OCI-M2 (cell line): Measurements from ENCODE around the gene PRKCA.

Source experiments
- DNase-seq: peaks from one replicate; lab custom pipeline; 2025; ENCODE audit not compliant: unreplicated experiment; lab: John Stamatoyannopoulos, UW

Gene PRKCA

GRCh38 chr17:66671156-66671555 lies 368.7 kb downstream of the PRKCA start:
- DNase-seq = no peak

- no peak for DNase-seq
Measured at GRCh38 chr17:66673668-66674276, 371.4 kb downstream of the PRKCA start.

DNA sequence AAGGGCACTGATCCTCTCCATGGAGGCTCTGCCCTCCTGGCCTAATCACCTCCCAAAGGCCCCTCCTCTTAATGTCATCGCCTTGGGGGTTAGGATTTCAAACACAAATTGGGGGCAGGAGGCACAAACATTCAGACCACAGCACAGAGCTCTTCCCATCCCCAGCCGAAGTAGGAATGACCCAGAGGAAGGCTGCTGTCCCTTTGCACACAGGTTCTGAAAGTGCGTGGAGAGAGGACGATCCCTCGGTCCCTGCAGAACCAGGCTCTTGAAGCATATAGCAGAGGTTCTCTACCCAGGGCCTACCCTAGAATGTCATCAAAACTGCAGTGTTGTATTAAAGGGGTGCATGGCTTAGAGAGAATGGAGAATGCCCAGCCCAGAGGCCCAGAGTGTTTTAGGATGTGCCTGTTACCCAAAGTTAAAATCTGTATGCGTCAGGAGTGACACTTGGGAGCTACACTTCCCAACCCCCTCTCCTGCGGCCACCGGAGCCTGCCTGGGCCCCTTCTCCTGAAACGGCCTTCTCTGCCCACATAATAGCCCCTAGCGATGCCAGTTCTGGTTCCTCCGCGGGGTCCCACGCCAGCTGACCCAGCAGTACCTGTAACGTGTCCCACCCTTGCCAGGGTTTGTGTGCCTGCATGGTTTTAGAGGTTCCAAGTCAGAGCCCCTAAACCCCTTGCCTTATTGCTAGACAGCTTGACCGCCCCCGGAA lies 373.0 kb downstream of the PRKCA start:
- DNase-seq = no peak

DNA sequence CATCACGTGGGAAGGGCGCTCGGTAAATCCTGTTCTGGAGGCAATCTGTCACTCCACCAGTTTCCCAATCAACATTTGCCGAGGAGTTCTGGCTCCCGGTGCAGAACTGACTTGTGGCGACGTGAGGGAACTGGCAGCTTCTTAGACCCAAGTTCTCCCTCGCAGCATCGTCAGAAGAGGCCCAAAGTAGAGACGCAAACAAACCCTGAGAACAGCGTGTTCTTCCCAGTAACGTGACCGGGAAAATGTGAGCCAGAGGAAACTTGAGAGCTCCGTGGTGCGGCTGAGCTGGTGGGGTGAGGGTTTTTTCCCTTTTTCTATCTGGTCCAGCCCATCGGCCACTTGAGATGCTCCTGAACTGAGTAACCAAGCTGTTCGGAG lies 373.6 kb downstream of the PRKCA start:
- DNase-seq = no peak

DNA sequence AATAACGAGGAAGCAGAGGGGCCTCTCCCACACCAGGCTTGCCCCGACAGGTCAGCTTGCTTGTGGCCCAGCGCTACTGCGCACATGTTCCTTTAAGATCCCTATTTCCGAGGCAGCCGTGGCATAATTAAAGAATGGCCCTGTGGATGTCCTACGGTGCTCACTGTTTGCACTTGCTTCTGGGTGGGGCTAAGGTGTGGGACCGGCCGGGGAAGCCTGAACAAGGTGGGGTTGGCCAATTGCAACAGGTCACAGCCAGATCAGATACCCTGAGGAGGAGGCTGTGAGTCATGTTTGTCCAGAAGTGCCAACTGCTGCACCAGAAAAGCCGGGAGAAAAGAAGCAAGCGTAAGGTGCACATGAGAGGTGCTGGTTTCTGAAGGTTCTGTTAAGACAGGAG lies 374.0 kb downstream of the PRKCA start:
- DNase-seq = no peak

GRCh38 chr17:66677201-66677981 lies 375.0 kb downstream of the PRKCA start:
- DNase-seq = no peak

GRCh38 chr17:66678061-66678460 lies 375.6 kb downstream of the PRKCA start:
- DNase-seq = no peak

- no peak for DNase-seq
Measured at GRCh38 chr17:66678827-66679226, 376.4 kb downstream of the PRKCA start.

GRCh38 chr17:66679631-66680517 lies 377.5 kb downstream of the PRKCA start:
- no peak for DNase-seq

GRCh38 chr17:66682283-66682682 lies 379.9 kb downstream of the PRKCA start:
- no peak for DNase-seq

- DNase-seq = no peak
Measured at GRCh38 chr17:66684261-66684660, 381.8 kb downstream of the PRKCA start.

GRCh38 chr17:66684731-66685130 lies 382.3 kb downstream of the PRKCA start:
- DNase-seq = no peak

GRCh38 chr17:66686601-66687000 lies 384.2 kb downstream of the PRKCA start:
- no peak for DNase-seq

- DNase-seq = no peak
Measured at GRCh38 chr17:66687570-66688284, 385.3 kb downstream of the PRKCA start.

DNA sequence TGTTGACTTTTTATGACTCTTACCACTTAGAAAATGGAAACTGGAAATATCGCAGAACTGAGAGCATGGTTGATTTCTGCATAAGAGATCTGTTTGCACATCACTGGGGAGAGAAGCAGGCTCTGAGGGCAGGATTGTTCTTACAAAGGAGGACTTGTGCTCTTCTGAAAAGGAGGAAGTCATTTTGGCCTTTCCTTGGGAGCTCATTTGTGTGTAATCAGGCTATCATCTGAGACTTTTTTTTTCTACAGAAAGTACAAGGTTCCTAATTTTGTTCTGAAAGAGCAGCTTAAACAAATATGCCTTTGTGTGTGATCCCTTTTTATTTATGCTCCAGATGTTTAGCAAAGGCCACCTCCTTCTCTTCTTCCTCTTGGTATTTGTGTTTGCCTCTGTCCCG lies 386.8 kb downstream of the PRKCA start:
- DNase-seq = no peak

DNA sequence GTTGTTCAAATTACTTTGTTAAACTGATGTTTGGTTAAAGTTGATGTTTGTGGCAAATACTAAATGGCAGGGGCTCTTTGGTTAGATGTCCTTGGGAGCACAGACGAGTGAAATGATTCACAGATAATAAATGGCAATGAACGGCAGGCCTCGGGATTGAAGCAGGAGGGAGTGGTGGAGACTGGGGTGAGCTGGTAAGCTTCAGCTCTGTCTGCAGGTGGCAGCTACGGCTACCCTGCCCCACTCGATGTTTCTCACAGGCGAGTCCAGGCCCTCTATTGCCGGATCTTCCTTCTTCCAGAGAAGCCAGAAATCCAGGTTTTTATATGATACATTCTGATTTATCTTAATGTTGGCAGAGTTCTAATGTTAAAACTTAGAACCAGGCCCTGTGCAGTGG lies 387.8 kb downstream of the PRKCA start:
- no peak for DNase-seq

- DNase-seq = no peak
Measured at GRCh38 chr17:66691644-66692420, 389.4 kb downstream of the PRKCA start.

- DNase-seq = no peak
Measured at GRCh38 chr17:66692421-66692690, 389.9 kb downstream of the PRKCA start.

GRCh38 chr17:66695098-66695497 lies 392.7 kb downstream of the PRKCA start:
- no peak for DNase-seq

DNA sequence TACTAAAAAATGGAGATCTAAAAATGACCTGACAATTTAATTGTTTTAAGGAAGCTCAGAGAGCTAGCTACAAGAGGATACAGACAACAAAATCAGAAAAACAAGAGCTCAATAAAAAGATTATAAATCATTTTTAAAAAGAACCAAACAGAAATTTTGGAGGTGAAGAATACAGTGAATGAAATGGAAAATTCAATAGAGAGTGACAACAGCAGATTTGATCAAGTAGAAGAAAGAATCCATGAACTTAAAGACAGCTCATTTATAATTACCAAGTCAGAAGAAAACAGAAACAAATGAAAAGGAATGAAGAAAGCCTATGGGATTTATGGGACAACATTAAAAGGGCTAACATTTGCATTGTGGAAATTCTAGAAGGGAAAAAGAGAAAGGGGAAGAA lies 395.9 kb downstream of the PRKCA start:
- no peak for DNase-seq
